ENCODE measurements around the gene KCNQ1.

Gene KCNQ1

DNA sequence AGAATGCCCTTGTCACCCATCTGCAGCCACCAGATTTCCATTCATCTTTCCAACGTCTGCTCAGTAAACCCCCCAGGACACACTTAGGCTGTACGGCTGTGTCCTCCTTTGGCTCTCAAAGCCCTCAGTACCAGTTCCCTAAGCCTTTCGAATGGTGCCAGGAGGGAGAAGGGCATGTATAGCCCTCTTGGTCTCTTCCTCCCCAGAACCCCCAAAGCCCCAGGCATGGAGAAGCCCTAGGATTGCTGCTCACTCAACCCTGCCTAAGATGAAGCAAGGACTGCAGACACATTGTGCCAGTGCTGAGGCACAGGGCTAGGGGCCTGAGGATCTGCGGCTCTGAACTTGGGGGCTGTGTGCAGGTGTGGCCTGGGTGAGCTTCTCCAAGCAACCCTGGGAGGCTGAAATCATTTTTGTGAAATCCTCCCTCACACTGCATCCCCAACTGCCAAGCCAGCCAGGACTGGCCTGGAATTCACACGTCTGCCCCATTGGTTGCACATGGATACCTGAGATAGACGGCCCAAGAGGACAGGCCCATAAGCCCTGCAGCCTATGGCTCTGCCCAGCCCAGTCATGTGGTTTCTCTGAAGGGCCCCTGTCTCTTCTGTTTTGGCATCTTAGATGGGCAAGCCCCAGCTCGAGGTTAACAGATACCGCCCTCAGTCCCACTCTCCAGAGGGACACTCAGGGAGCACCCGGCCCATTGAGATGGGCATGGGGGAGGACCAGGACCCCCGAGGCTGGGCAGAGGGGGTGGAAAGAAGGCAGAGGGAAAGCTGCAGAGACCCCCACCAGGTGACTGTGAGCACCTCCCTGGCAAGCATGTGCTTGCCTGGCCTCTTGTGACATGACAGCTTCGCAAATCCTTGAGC lies 221.0 kb downstream of the KCNQ1 start:
- Histone ChIP-seq H3K27me3 (ENCODE audit: insufficient read depth, low read length) (no peaks in the 10 kb centered on the region), H3K36me3 (ENCODE audit: insufficient read depth, low read length) (no peaks in the 10 kb centered on the region), H3K4me3 (ENCODE audit: low read length) (no peak overlapping the region), H3K4me1 (ENCODE audit: insufficient read depth, low read length) (no peaks in the 10 kb centered on the region), H2AFZ (ENCODE audit: low read depth, low read length) (no peak overlapping the region), H3K9me3 (ENCODE audit: low read length) (peaks cover 10% of the 10 kb centered on the region)

DNA sequence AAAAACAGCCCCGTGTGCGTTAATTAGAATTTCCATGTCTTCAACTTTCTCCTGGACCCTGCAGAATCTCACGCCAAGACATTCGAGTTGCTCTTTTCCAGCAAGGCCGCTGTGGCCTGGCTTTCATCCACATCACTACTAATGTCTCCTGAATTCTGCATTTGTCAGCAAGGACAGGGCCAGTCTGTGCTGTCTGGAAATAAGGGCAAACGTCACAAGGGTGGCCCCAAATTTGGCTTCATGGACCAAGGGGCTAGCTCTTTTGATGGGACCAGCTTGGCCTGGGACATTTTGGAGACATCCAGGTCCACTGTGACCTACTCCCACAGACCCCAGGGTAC lies 221.6 kb downstream of the KCNQ1 start:
- Histone ChIP-seq H3K9me3 (ENCODE audit: low read length) (peaks cover 10% of the 10 kb centered on the region), H3K27me3 (ENCODE audit: insufficient read depth, low read length) (no peaks in the 10 kb centered on the region), H3K4me3 (ENCODE audit: low read length) (no peak overlapping the region), H3K4me1 (ENCODE audit: insufficient read depth, low read length) (no peaks in the 10 kb centered on the region), H3K36me3 (ENCODE audit: insufficient read depth, low read length) (no peaks in the 10 kb centered on the region), H2AFZ (ENCODE audit: low read depth, low read length) (no peak overlapping the region)

DNA sequence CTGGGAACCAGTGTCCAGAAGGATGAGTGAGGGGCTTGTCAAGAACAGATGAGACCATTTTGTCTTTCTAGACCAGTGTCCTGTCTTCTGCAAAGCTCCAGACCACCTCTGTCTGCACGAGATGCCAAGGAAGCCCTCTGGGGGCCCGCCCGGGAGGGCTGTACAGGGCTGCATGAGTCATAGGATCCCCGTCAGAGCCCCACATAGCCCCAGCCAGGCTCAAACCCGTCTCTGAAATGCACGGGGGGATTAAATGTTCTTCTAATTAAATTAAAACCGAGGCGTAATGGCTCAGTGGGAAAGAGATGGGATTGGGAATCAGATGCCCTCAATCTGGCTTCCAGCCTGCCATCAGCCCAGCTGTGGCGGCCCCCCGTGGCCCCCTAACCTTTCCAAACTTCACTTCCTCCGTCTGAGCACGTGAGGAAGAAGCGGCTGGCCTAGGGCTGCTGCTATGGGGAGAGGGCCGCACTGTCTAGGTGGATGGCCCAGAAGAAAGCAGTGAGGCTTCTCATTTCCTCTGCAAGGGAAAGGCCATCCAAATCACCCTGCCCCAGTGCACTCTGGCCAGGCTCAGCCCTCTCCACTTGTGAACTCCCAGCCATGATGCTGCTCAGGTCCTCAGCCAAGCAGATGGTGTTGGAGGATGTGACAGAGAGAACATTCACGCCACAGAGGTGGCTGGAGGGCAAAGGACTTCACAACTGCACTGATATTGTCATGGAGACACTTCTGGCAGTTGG lies 222.2 kb downstream of the KCNQ1 start:
- no peaks in the 10 kb centered on the region for H3K4me1 ChIP-seq (ENCODE audit: insufficient read depth, low read length)
- H3K27me3 ChIP-seq (ENCODE audit: insufficient read depth, low read length) = no peaks in the 10 kb centered on the region
- H3K9me3 ChIP-seq (ENCODE audit: low read length) = peaks cover 6% of the 10 kb centered on the region
- no peak overlapping the region for H2AFZ ChIP-seq (ENCODE audit: low read depth, low read length)
- no peaks in the 10 kb centered on the region for H3K36me3 ChIP-seq (ENCODE audit: insufficient read depth, low read length)
- H3K4me3 ChIP-seq (ENCODE audit: low read length) = no peak overlapping the region

DNA sequence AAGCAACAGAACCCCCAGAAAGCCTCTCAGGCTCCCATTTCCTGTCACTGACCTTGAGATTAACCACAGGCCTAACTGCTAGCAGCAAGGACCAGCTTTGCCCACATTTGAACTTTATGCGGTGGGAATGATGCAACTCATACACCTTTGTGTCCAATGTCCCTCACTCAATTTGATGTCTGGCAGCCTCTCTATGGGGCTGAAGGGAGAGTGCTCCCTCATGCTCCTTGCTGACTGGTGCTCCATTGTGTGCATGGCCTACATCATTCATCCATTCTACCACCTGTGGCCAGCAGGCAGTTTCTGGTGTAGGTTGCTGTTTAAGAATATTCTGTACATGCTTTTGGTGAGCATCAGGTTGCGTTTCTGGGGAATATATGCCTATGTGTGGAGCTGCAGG lies 223.1 kb downstream of the KCNQ1 start:
- peaks cover 6% of the 10 kb centered on the region for H3K9me3 ChIP-seq (ENCODE audit: low read length)
- no peaks in the 10 kb centered on the region for H3K36me3 ChIP-seq (ENCODE audit: insufficient read depth, low read length)
- no peak overlapping the region for H2AFZ ChIP-seq (ENCODE audit: low read depth, low read length)
- no peaks in the 10 kb centered on the region for H3K27me3 ChIP-seq (ENCODE audit: insufficient read depth, low read length)
- no peak overlapping the region for H3K4me3 ChIP-seq (ENCODE audit: low read length)
- H3K4me1 ChIP-seq (ENCODE audit: insufficient read depth, low read length) = no peaks in the 10 kb centered on the region

DNA sequence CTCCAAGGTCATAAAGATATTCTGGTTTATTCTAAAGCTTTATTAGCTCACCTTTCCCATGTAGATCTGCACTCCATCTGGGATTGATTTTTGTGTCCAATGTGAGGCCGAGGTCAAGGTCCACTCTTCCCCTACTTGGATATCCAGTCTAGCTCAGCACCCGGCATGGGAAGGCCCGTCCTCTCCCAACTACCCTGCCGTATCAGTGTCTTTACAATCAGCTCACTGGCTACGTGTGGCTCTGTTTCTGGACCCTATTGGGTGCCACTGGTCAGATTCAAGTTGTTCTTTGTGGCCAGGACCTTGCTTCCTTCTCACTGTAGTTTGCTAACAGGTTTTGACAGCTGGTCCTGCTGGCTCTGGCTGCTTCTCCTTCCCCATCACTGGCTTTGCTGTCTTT lies 224.1 kb downstream of the KCNQ1 start:
- Histone ChIP-seq H3K4me3 (ENCODE audit: low read length) (no peak overlapping the region), H3K9me3 (ENCODE audit: low read length) (no peaks in the 10 kb centered on the region), H3K36me3 (ENCODE audit: insufficient read depth, low read length) (no peaks in the 10 kb centered on the region), H2AFZ (ENCODE audit: low read depth, low read length) (no peak overlapping the region), H3K27me3 (ENCODE audit: insufficient read depth, low read length) (no peaks in the 10 kb centered on the region), H3K4me1 (ENCODE audit: insufficient read depth, low read length) (no peaks in the 10 kb centered on the region)

DNA sequence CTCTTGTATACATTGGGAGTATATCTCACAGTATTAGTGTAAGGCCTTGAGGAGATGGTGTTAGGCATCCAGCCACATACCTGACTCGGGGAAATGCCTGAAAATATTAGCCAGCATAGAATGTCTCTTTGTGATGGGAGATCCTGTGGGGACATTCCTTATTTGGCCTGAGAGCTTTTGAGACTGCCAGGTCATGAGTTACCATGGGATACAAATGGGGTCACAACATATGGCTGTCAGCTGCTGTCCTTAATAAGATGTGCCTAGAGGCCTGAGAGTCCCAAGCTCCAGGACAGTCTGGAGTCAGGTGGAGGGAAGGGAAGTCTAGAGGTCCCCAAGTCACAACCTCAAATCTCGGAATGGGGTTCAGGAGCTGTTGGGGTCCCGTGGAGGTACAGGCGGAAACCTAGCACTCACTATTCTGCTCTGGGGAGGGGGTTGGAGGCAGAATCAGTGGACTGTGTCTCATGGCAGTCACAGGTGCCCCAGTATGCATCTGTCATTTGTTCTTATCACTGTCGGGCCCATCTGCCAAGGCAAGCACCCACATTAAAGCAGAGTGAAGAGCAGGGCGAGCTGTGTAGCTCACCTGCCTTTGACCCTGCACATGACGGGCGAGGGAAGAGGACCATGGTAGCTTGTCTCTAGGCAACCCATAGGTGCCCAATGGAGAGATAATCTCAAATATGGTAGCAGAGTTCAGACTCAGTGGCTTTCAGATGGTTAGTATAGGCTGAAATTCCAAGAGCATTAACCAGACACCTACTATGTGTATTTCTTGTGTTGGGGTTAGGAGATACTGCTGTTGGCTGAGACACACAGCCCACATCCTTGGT lies 225.0 kb downstream of the KCNQ1 start:
- Histone ChIP-seq H2AFZ (ENCODE audit: low read depth, low read length) (no peak overlapping the region), H3K9me3 (ENCODE audit: low read length) (no peaks in the 10 kb centered on the region)

DNA sequence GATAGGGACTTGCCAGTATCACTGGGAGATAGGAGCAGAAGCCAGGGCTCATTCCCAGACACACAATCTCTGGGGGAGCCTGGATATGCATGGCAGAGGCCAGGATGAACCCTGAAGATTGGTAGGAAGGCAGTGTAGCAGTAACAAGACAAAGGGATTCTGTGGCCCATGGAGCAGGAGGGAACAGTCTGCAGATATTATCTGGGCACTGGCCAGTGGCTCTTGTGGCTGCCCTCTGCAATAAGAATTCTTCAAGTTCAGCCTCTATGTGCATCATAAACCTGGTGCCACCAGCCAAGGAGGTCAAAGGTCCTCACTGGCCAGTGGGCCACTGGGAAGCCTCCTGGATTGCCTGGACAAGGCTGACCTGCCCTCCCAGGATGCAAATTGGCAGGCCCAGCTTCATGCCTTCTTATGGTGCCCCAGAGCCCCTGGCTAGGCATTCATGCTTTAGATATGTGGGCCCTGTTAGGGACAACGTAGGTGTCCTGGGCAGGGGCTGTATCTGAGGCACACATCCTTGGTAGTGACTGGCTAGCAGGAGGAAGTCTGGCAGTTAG lies 225.8 kb downstream of the KCNQ1 start:
- Histone ChIP-seq H3K27me3 (ENCODE audit: insufficient read depth, low read length) (no peaks in the 10 kb centered on the region), H2AFZ (ENCODE audit: low read depth, low read length) (no peak overlapping the region), H3K4me3 (ENCODE audit: low read length) (no peak overlapping the region), H3K9me3 (ENCODE audit: low read length) (no peaks in the 10 kb centered on the region), H3K36me3 (ENCODE audit: insufficient read depth, low read length) (no peaks in the 10 kb centered on the region), H3K4me1 (ENCODE audit: insufficient read depth, low read length) (no peaks in the 10 kb centered on the region)

More for the DNA sequence above, 225.0 kb downstream of the KCNQ1 start:
- Histone ChIP-seq H3K4me1 (ENCODE audit: insufficient read depth, low read length) (no peaks in the 10 kb centered on the region), H3K27me3 (ENCODE audit: insufficient read depth, low read length) (no peaks in the 10 kb centered on the region), H3K36me3 (ENCODE audit: insufficient read depth, low read length) (no peaks in the 10 kb centered on the region), H3K4me3 (ENCODE audit: low read length) (no peak overlapping the region)

DNA sequence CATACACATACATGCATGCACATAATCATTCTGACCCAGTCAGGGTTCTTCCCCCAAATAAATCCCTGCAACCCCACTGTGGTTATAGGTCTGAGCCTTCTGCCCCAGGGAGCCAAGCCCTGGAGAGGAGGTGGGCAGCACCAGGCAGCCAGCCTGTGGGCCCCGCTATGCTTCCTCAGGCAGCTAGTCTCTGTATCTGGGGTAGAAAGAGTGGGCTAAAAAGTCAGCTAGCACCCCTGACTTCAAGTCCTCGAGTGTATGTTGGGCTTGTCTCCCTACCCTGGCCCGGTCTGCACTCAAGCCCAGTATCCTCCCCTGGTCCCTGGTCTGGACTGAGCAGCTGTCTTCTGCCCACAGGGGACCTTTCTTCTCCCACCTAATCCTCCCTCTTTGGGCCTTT lies 226.9 kb downstream of the KCNQ1 start:
- Histone ChIP-seq H3K36me3 (ENCODE audit: insufficient read depth, low read length) (no peaks in the 10 kb centered on the region), H3K4me1 (ENCODE audit: insufficient read depth, low read length) (no peaks in the 10 kb centered on the region), H3K27me3 (ENCODE audit: insufficient read depth, low read length) (no peaks in the 10 kb centered on the region), H3K9me3 (ENCODE audit: low read length) (no peaks in the 10 kb centered on the region), H3K4me3 (ENCODE audit: low read length) (no peak overlapping the region), H2AFZ (ENCODE audit: low read depth, low read length) (no peak overlapping the region)

DNA sequence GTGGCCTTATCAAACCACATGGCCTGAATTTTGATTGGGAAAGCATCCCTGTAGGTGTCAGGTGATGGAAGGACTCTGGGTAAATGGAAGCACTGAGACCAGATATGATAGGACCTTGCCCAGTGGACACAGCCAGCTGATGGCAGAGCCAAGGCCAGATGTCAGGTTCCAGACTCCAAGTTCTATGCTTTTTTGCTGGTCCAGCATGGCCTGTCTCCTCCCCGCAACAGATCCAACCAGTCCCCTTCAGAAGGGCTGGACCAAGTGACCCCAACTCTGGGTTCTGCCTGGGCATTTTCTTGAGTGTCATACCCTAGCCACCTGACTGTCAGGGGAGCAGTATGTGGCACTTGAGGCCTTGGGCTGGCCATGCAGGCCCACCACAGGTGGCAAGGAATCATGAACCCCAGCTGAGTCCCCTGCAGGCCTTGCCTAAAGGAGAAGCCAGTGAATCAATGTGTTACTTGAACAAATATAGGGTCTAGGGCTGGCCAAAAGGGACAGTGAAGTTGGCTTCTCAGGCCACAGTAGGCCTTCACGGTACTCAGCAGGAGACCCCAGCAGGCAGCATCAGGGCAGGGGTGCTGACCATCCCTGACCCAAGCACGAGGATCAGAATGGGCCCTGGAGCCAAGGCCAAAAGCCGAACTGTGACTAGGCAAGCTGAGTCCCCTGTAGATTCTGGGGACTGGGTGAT lies 227.9 kb downstream of the KCNQ1 start:
- Histone ChIP-seq H3K4me3 (ENCODE audit: low read length) (no peak overlapping the region), H3K4me1 (ENCODE audit: insufficient read depth, low read length) (no peaks in the 10 kb centered on the region), H3K27me3 (ENCODE audit: insufficient read depth, low read length) (no peaks in the 10 kb centered on the region), H2AFZ (ENCODE audit: low read depth, low read length) (no peak overlapping the region), H3K36me3 (ENCODE audit: insufficient read depth, low read length) (no peaks in the 10 kb centered on the region), H3K9me3 (ENCODE audit: low read length) (no peaks in the 10 kb centered on the region)

DNA sequence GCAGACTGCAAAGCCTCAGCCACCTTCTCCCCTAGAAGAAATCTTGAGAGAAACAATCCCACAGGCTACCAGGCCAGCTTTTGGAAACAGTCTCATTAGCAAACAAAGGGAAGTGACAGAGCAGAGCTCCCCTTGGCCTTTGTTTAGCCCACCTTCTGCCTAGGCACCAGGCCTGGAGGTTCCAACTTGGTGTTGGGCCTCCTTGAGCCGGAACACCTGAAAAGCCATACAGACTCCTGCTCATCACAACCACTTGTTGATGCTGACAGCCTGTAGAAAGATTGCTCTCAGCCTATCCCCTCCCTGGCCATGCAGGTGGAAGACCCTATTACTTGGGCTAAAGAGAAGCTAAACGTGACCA lies 228.4 kb downstream of the KCNQ1 start:
- Histone ChIP-seq H3K9me3 (ENCODE audit: low read length) (no peaks in the 10 kb centered on the region), H3K27me3 (ENCODE audit: insufficient read depth, low read length) (no peaks in the 10 kb centered on the region), H3K4me1 (ENCODE audit: insufficient read depth, low read length) (no peaks in the 10 kb centered on the region), H3K36me3 (ENCODE audit: insufficient read depth, low read length) (no peaks in the 10 kb centered on the region), H2AFZ (ENCODE audit: low read depth, low read length) (no peak overlapping the region), H3K4me3 (ENCODE audit: low read length) (no peak overlapping the region)

DNA sequence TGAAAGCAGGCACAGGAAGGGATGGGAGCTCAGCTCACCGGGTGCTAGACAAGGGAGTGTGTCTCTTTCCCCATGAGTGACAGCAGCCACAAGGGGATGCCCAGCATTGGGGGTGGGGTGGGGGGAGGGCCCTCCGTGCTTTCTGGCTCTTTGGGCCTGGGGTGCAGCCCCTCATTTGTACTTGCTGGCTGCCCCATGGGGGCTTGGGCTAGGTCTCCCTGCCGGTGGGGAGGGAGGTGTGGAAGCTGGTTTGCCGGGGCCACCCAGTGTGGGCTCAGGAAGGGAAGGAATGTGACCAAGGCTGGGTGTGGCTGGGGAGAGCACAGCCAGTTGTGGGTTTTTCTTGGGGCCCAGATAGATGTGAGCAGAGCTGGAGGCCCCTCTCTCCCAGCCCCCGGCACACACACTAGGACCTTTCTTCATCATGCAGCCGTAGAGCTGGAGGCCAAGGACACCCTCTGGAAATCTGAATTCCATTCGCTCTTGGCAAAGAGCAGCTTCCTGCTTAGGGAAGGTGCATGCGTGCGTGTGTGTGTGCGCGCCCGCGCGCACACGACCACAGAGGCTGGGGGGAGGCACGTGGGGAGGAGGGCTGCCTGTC lies 229.2 kb downstream of the KCNQ1 start:
- H3K9me3 ChIP-seq (ENCODE audit: low read length) = no peaks in the 10 kb centered on the region
- no peaks in the 10 kb centered on the region for H3K27me3 ChIP-seq (ENCODE audit: insufficient read depth, low read length)
- no peak overlapping the region for H2AFZ ChIP-seq (ENCODE audit: low read depth, low read length)
- no peaks in the 10 kb centered on the region for H3K4me1 ChIP-seq (ENCODE audit: insufficient read depth, low read length)
- no peak overlapping the region for H3K4me3 ChIP-seq (ENCODE audit: low read length)
- H3K36me3 ChIP-seq (ENCODE audit: insufficient read depth, low read length) = no peaks in the 10 kb centered on the region

DNA sequence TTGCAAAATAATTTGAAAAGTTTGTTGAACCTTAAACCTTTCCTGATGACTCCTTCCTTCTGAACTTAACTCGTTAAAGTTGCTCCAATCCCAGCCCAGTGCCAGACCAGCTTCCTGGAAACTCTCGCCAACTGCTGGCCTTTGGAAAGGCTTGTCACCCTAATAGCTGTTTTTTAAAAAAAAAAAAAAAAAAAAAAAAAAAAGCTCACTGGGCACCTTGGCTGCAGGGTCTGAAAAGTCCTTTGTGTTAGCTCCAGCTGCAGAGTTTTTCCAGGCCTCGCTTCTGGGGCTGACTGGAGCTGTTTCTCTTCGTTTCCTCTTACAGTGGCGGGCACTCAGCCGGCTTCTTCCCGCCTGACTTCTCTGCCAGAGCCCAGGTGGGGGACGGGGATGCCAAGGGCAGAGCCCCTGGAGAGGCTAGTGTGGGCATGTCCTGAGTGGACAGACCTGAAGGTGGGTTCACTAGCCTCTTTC lies 229.9 kb downstream of the KCNQ1 start:
- H3K4me1 ChIP-seq (ENCODE audit: insufficient read depth, low read length) = no peaks in the 10 kb centered on the region
- no peak overlapping the region for H3K4me3 ChIP-seq (ENCODE audit: low read length)
- H3K9me3 ChIP-seq (ENCODE audit: low read length) = no peaks in the 10 kb centered on the region
- H3K36me3 ChIP-seq (ENCODE audit: insufficient read depth, low read length) = no peaks in the 10 kb centered on the region
- H3K27me3 ChIP-seq (ENCODE audit: insufficient read depth, low read length) = no peaks in the 10 kb centered on the region
- no peak overlapping the region for H2AFZ ChIP-seq (ENCODE audit: low read depth, low read length)
